Neutrophil (primary cell): ENCODE measurements around the gene ARL16.
"Not testable (repeated sequence)": the region's sequence is repeated elsewhere in the genome, so short reads cannot be mapped to it uniquely, and the experiment has no call there.

Experiments used
- H3K27ac ChIP-seq: fragments of 200-600 bp; sonication (generic); 2 replicates; pipeline ENCODE4 v1.5.1; 2016; ENCODE audit warnings: mild to moderate bottlenecking, moderate library complexity
- H3K27me3 ChIP-seq: fragments of 200-600 bp; sonication (generic); 2 replicates; pipeline ENCODE4 v1.6.0; 2016; ENCODE audit warnings: mild to moderate bottlenecking
- H3K36me3 ChIP-seq: fragments of 200-600 bp; sonication (generic); 2 replicates; pipeline ENCODE4 v1.5.1; 2017
- H3K4me1 ChIP-seq, 2 experiments: fragments of 200-600 bp in 1 of 2; sonication (generic) in 1 of 2; 1 replicate in 1 of 2; 2 replicates in 1 of 2; pipeline versions ENCODE4 v1.5.1 to v1.6.1; 2013 to 2016; ENCODE audit warnings: low read depth in 1 of 2, low read length in 1 of 2, mild to moderate bottlenecking in 1 of 2, moderate library complexity in 1 of 2; ENCODE audit not compliant: control insufficient read depth in 1 of 2, insufficient read depth in 1 of 2
- H3K4me3 ChIP-seq, 2 experiments: fragments of 200-600 bp in 1 of 2; sonication (generic) in 1 of 2; 1 replicate in 1 of 2; 2 replicates in 1 of 2; pipeline ENCODE4 v1.5.1; 2013 to 2016; ENCODE audit warnings: low read depth in 1 of 2, low read length in 1 of 2, mild to moderate bottlenecking in 1 of 2, moderate library complexity in 1 of 2
- H3K9me3 ChIP-seq: fragments of 200-600 bp; sonication (generic); 2 replicates; pipeline ENCODE4 v1.5.1; 2016
- TF ChIP-seq, protein P1 (sequence below): fragments of 200-600 bp; sonication (generic); IDR thresholded peaks from 2 replicates; pipeline ENCODE4 v1.5.1; 2016; ENCODE audit warnings: antibody characterized with exemption

The ARL16 gene

DNA sequence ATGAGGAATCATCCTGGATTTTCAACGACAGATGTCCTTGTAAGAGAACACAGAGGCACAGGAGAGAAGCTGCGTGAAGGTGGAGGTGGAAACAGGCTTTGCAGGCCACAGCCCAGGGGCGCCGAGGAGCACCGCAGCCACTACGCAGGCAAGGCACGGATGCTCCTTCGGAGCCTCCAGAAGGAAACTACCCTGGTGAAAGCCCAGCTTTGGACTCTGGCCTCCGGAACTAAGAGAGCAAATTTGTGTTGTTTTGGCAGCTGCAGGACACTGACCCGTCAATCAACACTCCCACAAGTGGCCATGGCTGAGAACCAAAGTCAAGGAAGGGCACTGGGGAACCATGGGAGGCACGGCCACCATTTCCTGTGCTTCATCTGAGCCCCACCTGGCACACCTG, 3.4 kb downstream of the ARL16 start:
- Histone ChIP-seq H3K9me3 (no peaks in the 10 kb centered on the region), H3K36me3 (peaks cover 1% of the 10 kb centered on the region), H3K4me1 (peaks cover 19 to 20% of the 10 kb centered on the region in 2 experiments), H3K27ac (no peak overlapping the region), H3K4me3 (no peak overlapping the region), H3K27me3 (no peaks in the 10 kb centered on the region)
- TF ChIP-seq, protein P1, sequence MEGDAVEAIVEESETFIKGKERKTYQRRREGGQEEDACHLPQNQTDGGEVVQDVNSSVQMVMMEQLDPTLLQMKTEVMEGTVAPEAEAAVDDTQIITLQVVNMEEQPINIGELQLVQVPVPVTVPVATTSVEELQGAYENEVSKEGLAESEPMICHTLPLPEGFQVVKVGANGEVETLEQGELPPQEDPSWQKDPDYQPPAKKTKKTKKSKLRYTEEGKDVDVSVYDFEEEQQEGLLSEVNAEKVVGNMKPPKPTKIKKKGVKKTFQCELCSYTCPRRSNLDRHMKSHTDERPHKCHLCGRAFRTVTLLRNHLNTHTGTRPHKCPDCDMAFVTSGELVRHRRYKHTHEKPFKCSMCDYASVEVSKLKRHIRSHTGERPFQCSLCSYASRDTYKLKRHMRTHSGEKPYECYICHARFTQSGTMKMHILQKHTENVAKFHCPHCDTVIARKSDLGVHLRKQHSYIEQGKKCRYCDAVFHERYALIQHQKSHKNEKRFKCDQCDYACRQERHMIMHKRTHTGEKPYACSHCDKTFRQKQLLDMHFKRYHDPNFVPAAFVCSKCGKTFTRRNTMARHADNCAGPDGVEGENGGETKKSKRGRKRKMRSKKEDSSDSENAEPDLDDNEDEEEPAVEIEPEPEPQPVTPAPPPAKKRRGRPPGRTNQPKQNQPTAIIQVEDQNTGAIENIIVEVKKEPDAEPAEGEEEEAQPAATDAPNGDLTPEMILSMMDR, result no peak

DNA sequence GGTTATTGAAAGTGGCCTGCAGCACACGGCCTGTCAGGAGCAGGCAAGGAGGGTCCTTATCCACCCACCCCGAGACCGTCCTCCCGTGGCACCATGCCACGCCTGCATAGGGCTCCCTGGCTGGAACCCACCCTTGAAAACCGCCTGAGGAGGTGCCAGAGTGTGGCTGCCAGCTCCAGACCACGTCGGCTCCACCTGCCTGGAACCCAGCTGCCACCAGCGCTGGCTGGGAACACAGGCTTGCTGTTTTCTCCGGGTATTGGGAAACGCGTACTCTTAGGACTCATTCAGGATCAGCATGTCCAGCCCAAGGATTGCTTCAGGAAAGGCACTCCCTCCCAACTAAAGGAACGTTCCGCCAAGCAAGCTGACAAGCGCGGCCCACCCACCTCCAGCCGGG, 6.7 kb downstream of the ARL16 start:
- Histone ChIP-seq H3K27ac (no peak overlapping the region), H3K27me3 (no peaks in the 10 kb centered on the region), H3K4me1 (no peaks in the 10 kb centered on the region), H3K4me3 (no peak overlapping the region), H3K9me3 (no peaks in the 10 kb centered on the region), H3K36me3 (peaks cover 29% of the 10 kb centered on the region)
- TF ChIP-seq, protein P1, result no peak

DNA sequence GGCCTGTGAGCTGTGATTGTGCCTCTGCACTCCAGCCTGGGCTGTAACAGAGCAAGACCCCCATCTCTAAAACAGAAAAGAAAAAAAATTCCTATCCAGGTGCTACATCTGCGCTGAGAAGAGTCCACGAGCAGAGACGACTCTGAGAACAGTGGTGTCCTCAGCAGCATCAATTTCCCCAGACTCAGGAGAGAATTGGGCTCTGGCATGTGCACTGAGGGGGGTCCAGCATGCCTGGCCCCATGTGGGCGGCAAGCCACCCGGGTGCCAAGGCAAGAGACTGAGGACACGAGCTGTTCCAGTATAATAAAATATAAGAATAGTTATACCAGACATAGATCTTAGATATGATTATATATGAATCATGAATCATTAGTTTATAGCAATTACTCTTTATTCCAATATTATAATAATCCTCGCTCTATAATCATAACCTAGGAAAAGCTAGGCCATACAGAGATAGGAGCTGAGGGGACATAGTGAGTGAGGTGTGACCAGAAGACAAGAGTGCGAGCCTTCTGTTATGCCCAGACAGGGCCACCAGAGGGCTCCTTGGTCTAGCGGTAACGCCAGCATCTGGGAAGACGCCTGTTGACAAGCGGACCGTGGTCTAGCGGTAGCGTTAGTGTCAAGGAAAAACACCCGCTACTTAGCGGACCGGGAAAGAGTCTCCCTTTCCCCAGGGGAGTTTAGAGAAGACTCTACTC, 7.9 kb downstream of the ARL16 start:
- TF ChIP-seq, protein P1, result peak; percentile 43
- peaks cover 40% of the 10 kb centered on the region for H3K36me3 ChIP-seq
- not testable (repeated sequence) for H3K27ac ChIP-seq, H3K4me1 ChIP-seq, H3K27me3 ChIP-seq, H3K4me3 ChIP-seq, H3K9me3 ChIP-seq

DNA sequence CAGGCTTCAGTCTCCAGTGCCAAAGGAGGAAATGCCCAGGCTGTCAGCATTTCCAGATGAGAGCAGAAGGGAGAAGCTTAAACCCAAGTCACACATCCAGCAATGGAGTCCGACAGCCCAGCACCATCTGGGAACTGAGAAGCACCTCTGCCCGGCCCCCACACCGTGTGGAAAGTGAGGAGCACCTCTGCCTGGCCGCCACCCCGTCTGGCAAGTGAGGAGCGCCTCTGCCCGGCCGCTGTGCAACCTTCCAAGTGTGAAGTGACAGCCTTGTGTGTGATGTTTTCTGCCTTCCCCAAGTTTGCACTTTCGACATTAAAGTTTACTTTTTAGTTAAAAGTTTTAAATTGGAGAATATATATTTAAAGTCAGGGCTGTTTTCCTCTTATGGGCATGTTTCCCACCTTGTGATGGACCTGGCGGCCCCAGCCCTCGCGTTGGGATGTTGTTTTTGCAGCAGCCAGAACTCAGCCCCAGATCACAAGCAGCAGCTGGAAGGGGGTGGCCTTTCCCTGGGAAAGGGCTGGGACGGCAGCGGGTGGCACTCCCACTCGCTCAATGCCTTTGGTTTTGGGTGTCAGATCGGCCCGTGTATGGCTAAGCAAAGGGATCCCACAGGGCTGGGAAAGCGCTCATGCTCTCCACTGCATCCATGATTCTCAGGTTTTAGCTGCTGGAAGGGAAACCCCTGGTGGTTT, 9.9 kb downstream of the ARL16 start:
- Histone ChIP-seq H3K4me3 (no peak overlapping the region), H3K27ac (no peak overlapping the region), H3K27me3 (no peaks in the 10 kb centered on the region), H3K36me3 (peaks cover 55% of the 10 kb centered on the region), H3K9me3 (no peaks in the 10 kb centered on the region), H3K4me1 (no peaks in the 10 kb centered on the region)
- TF ChIP-seq, protein P1, result no peak

DNA sequence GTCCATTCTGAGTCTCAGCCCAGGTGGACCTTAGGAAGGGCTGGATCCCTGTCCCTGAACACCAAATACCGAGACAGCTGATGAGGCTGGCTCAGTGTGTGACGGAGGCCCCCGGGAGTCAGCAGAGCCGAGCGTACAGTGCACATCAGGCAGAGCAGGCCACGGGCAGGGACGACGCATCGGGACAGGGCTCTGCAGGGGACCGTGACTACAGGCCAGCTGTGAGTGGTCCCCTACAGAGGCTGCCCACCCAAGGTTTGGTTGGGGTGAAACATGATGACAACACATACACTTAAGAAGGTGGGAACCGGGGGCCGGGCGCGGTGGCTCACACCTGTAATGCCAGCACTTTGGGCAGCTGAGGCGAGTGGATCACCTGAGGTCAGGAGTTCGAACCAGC, 10.6 kb downstream of the ARL16 start:
- H3K9me3 ChIP-seq, result no peaks in the 10 kb centered on the region
- TF ChIP-seq, protein P1, result no peak
- H3K27ac ChIP-seq, result no peak overlapping the region
- no peak overlapping the region for H3K4me3 ChIP-seq
- peaks cover 4 to 6% of the 10 kb centered on the region in 2 experiments for H3K4me1 ChIP-seq
- H3K36me3 ChIP-seq, result peaks cover 59% of the 10 kb centered on the region
- H3K27me3 ChIP-seq, result no peaks in the 10 kb centered on the region
